GM12865 (cell line): ENCODE data around the gene CDH23.

Experiments used
- DNase-seq: peaks from one replicate; pipeline ENCODE4 v3.0.0; 2010; ENCODE audit warnings: low read depth
- H3K4me3 ChIP-seq: 2 replicates; pipeline ENCODE4 v1.5.1; 2011; ENCODE audit warnings: mild to moderate bottlenecking, low read depth, low read length, control low read depth
- TF ChIP-seq, protein P1 (sequence below): IDR thresholded peaks from 2 replicates; pipeline ENCODE4 v1.5.1; 2011; ENCODE audit warnings: low read length, control low read depth, low read depth, inconsistent platforms; ENCODE audit not compliant: insufficient read depth; ENCODE audit errors: missing control alignments

CDH23 gene

DNA sequence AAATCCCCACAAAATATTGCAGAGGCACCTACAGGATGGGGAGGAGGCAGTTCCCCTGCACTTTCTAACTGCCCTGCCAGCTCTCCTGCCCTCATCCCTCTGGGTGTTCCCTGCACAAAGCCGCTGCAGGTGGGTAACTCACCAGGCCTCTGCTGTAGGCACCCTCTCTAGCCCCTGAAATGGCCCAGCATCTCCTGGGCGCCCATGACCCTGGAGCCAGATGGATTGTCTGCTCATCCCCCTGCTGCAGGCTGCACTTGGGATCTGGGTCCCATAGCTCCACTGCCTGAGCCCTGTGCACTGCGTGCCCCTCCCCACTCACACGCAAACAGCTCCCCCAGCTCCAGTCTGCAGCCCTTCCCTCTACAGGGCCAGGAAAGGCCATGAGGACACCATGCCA, 192.0 kb downstream of the CDH23 start:
- TF ChIP-seq, protein P1, sequence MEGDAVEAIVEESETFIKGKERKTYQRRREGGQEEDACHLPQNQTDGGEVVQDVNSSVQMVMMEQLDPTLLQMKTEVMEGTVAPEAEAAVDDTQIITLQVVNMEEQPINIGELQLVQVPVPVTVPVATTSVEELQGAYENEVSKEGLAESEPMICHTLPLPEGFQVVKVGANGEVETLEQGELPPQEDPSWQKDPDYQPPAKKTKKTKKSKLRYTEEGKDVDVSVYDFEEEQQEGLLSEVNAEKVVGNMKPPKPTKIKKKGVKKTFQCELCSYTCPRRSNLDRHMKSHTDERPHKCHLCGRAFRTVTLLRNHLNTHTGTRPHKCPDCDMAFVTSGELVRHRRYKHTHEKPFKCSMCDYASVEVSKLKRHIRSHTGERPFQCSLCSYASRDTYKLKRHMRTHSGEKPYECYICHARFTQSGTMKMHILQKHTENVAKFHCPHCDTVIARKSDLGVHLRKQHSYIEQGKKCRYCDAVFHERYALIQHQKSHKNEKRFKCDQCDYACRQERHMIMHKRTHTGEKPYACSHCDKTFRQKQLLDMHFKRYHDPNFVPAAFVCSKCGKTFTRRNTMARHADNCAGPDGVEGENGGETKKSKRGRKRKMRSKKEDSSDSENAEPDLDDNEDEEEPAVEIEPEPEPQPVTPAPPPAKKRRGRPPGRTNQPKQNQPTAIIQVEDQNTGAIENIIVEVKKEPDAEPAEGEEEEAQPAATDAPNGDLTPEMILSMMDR: no peak
- DNase-seq: no peak
- H3K4me3 ChIP-seq: no peak overlapping the region

DNA sequence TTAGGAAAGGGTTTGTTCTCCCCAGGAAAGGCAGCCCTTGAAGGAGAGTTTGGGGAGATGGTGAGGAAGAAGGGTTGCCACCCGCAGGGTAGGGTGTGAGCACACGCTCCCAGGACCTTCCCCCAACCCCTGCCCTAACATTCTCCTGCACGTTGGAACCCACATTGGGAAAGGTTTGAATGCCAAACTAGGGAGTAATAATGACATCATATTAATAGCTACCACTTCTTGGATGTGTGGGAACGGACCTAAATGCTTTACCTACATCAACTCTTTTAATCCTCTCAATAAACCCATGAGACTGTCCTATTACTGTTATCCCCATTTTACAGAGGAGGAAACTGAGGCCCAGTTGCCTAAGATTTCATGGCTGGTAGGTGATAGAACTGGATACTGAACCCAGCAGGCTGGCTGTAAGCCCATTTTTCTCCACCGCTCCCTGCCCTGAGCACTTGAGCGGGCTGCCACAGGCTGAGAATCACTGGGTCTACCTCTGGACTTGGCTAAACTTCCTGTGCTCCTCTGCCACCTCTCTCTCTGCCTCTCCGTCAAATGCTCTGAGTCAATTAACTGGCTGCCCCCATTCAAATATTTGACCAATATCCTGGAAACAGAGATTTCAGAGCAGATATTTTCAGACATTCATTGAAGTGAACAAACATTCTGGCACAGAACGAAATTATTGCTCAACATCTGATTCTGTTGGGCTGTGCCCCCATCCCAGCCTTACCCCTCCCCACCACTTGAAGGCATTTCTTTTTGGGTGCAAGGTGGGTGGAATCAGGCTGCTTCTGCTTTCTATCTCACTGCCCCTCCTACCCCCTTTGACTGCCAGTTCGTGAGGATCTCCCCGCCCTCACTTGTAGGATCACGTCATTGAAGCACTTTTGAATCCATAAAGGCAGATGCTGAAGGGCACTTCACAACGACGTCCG, 193.2 kb downstream of the CDH23 start:
- TF ChIP-seq, protein P1: no peak
- no peak for DNase-seq
- no peak overlapping the region for H3K4me3 ChIP-seq

DNA sequence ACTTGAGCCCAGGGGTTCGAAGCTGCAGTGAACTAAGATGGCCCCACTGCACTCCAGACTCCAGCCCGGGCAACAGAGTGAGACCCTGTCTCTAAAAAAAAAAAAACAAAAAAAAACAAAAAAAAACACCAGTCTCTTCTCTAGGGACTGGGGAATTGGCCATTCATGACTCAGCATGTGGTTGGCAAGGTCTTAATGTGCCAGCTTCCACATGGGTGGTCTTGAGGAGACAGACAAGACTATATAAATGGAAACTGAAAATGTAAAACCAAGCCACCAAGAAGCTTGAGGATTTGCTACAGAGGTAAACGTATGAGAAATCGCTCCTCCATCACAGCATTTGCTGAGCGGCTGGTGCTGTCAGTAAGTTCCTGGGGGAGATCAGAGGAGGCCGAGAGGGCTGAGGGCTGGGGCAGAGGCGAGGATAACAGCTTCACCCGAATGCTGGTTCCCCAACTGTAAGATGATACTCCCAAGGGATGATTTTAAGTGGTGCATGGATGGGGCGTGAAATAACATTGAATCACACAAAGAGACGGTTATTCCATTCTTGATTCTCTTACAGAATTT, 194.1 kb downstream of the CDH23 start:
- DNase-seq: no peak
- TF ChIP-seq, protein P1: no peak
- no peak overlapping the region for H3K4me3 ChIP-seq

DNA sequence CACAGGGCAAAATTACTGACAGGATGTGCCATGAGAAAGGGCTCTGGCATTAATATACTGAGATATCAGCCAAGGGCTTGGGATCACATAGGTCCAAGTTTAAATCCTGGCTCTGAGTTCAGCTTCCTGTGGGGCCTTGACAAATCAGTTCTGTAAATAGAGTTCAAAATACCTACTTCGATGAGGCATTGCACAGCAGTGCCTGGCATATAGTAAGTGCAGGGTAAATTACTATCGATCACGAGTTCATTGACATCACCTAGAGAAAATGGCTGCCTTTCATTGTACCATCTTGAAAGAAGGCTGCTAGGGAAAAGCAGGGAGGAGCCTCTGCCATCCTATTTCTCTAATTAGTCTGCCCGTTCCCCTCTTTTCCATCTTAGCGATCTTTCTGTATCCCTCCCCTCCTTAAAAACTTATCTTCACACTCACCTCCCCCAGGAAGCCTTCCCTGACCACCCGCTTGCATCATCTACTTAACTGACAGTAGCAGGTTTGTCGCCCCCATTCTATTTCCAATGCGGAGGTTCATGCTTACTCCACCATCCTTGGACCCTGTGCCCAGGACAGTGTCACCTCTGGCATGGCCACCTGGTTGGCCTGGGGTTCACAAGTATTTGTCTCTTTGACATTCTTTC, 198.3 kb downstream of the CDH23 start:
- H3K4me3 ChIP-seq: no peak overlapping the region
- no peak for DNase-seq
- TF ChIP-seq, protein P1: no peak

DNA sequence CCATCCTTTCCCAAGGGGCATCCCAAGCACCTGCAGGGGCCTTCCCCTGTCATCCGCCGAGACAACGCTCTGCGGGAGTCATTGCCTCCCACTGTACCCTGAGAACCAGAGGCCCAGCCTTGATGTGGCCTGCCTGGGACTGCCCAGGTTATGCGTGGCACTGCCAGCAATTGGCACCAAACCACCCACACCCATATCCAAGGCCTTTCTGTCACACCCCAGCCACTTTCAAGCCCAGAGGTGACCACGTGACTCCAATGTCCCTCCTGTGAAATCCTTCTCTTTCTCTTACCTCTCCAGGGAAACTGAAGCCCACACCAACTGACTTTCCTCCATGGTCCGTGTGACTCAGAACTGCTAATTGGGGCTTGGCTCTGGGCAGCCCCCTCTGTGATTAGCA, 198.9 kb downstream of the CDH23 start:
- TF ChIP-seq, protein P1: no peak
- no peak overlapping the region for H3K4me3 ChIP-seq
- no peak for DNase-seq

DNA sequence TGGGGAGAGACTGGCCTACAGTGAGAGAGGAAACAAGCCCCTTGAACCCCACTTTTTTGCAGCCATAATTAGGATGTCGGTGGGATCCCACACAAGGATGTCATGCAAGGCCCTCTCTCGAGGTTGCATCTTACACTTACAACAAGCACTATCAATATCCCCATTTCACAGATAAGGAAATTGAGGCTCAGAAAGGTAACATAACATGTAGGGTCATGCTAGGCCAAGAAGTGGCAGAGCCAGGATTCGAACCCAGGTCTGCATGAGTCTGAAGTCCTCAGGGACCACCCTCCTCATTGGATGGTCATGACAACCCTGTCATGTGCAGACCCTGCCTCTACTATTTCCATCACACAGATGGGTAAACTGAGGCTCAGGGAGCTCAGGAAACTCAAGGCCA, 199.4 kb downstream of the CDH23 start:
- H3K4me3 ChIP-seq: no peak overlapping the region
- TF ChIP-seq, protein P1: no peak
- DNase-seq: no peak
